GM12801 (cell line): Measurements from ENCODE around the gene THOP1.

ENCODE experiments used
- CTCF ChIP-seq: IDR thresholded peaks from one replicate; pipeline ENCODE4 v1.5.1; 2011; ENCODE audit warnings: control low read depth; ENCODE audit not compliant: insufficient read length; ENCODE audit errors: extremely low read depth

THOP1 gene

DNA sequence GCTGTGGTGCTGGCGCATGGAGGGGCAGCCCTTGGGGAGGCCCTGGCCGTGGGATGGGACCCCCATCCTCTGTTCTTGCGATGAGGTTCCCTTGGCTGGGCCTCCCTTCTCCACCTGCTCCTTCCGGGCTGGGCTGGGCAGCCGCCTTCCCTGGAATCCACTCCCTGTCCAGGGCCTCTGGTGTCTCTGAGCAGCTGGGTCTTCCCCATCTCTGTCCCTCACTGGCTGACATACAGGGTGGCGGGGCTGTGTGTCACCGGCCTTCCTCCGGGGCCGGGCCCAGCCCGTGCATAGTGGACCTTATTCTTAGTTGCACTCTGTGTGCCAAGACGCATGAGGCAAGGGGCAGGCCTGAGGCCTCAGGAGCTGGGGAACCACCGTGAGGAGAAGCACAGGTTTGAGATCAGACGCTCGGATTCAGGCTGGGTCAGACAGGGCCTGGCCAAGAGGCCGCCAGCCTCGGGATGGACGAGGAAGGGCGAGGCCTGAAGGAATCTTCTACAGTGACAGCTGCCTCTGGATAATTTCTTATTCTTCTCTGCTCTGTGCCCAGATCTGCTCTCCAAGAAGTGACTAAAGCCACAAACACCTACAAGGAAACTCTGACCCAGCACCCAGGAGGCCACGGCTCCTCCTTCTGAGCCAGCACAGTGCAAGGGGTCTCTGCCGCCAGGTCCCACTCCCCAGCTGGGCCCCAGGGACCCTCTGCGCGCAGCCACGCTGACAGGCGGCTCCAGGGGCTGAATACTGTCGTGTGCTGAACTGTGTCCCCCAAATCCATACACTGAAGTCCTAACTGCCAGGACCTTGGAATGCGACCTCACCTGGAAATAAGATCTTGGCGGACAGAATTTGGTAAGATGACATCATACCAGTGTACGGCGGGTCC is 13.3 kb upstream of the THOP1 start:
- TF ChIP-seq CTCF: no peak

DNA sequence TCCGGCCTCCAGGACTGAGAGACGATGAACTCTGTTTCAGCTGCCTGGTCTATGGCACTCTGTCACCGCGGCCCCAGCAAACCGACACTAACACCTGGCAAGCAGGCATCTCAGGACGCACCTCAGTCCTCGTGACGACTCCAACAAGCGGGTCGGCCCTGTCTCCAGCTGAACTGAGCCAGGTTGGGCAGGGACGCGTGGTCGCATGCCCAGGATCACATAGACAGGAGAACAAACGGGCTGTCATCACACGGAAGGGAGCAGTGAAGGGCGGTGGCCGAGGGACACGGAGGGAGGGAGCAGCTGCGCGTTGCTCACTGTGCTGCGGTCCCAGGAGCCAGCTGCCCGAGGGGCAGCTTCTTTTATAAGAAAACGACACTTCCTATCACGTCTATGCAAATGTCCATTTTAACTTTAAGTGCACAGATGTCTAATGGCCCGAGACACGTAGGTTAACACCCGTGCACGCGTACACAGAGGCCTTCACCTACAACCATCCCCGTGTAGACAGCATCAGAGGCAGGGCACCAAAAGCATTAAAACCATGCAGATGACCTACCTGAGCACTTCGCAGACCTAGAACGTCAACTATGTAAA is 11.1 kb upstream of the THOP1 start:
- TF ChIP-seq CTCF: no peak

GRCh38 chr19:2774953-2775555 is 10.2 kb upstream of the THOP1 start:
- TF ChIP-seq CTCF: no peak

DNA sequence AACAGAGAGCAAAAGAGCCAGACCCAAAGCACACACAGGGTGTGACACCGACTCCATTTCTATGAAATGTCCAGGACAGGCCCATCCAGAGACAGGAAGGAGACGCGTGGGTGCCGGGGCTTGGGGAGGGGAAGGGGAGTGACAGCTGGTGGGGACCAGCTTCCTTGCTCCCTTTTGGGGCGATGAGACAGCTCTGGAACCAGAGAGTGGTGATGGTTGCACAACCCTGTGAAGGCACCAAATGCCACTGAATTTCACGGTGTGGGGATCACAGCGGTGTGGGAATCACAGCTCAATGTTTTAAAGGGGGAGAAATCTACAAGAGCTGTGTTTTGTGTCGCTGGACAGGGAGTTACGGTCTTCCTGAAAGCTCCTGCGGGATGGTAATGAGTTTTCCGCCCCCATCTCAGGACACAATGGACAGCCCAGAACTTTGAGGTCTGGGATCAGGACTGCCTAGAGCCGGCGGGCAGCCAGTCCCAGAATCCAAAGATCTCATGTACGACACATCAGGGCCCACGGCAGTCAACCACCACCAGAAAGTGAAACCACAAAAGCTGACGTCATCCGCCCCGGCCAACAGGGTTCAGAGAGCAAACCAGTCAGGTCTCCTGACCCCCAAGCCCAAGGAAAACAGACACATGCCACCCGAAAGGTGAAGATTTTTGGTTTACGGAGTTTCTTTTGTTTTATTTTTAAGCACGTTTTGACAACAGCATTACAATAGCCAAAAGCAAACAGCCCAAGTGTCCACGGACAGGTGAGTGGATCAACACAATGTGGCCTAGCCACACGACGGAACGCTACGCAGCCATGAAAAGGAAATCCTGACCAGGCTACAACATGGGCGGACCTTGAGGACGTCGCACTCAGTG is 9.5 kb upstream of the THOP1 start:
- no peak for TF ChIP-seq CTCF

DNA sequence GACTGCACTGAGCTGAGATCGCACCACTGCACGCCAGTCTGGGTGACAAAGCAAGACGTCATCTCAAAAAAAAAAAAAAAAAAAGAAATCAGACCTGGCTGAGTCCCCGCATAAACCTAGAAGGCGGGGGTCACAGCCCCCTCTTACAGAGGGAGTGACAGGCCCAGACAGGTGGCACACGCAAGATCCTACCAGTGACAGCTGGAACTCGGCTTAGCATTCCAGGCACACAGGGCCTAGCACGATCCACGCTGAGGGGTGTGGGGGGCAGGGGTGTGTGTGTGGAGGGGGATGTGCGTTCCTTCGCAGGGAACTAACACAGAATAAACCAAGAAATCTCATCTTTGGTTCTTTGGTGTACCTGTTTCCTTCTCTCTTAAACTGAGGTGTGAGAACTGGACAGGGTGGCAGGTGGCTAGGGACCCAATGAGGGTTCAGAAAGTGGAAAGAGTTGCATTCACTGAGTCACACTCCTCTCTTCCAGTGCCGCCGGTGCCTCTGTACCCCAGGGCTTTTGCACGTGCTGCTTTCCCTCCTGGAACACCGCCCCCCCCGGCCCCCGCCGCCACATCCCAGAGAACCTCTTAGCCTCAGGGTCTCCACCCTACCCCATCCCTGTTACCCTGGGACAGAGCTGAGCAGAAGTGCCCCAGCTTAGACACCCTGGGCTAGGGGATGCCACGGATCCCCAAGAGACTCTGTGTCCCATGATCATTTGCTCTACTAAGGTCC is 7.2 kb upstream of the THOP1 start:
- TF ChIP-seq CTCF: no peak

DNA sequence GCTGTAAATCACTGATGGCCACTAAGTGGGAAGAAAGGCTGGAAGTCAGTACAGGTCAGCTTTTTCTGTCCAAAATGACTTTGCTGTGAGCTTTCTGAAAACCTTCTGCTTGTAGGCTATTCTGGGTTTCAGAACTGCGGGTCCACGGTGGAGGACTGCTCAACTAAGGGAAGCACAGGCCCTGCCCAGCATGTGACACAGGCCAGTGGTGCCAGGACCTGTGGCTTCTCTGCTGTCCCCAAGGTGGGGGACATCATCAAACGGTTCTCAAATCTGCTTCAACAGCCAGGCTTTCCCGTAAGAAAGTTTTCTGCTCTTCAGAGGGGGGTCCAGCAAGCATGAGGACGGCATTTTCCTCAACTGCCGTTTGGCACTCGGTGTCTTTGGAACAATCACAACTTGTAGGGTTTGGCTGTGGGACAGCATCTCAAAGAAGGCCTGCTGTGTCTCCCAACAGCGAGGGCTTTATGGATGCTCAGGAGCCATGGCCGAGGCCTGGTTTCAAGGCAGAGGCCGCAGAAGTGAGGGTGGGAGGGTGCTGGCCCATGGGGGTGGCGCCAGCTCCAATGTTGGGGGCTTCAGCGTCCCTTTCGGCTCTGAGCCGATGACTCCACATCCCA is 6.1 kb upstream of the THOP1 start:
- TF ChIP-seq CTCF: no peak
